Measurements from ENCODE around the gene MARK4.

Gene MARK4

GRCh38 chr19:45275370-45275971 is 24.4 kb downstream of the MARK4 start:
- DNase-seq, result peak; percentile 44

- peak; percentile 50 for DNase-seq
Observed at GRCh38 chr19:45276284-45276687, 25.2 kb downstream of the MARK4 start.

- no peak for DNase-seq
Observed at GRCh38 chr19:45278087-45278486, 27.0 kb downstream of the MARK4 start.

- no peak for DNase-seq
Observed at GRCh38 chr19:45279587-45280192, 28.6 kb downstream of the MARK4 start.

GRCh38 chr19:45280471-45280961 is 29.4 kb downstream of the MARK4 start:
- DNase-seq, result no peak

- DNase-seq, result no peak
Observed at GRCh38 chr19:45283443-45284033, 32.5 kb downstream of the MARK4 start.

GRCh38 chr19:45290381-45290931 is 39.4 kb downstream of the MARK4 start:
- no peak for DNase-seq

GRCh38 chr19:45291834-45292233 is 40.8 kb downstream of the MARK4 start:
- no peak for DNase-seq

- no peak for DNase-seq
Observed at GRCh38 chr19:45293682-45294081, 42.6 kb downstream of the MARK4 start.

GRCh38 chr19:45294291-45295029 is 43.4 kb downstream of the MARK4 start:
- no peak for DNase-seq

- DNase-seq, result no peak
Observed at GRCh38 chr19:45295873-45296272, 44.8 kb downstream of the MARK4 start.

GRCh38 chr19:45296355-45296754 is 45.3 kb downstream of the MARK4 start:
- no peak for DNase-seq

GRCh38 chr19:45297674-45298073 is 46.6 kb downstream of the MARK4 start:
- no peak for DNase-seq

- DNase-seq, result no peak
Observed at GRCh38 chr19:45298264-45298663, 47.2 kb downstream of the MARK4 start.

GRCh38 chr19:45299719-45300118 is 48.6 kb downstream of the MARK4 start:
- no peak for DNase-seq

- no peak for DNase-seq
Observed at GRCh38 chr19:45302416-45302815, 51.3 kb downstream of the MARK4 start.

GRCh38 chr19:45303269-45304060 is 52.4 kb downstream of the MARK4 start:
- no peak for DNase-seq

- no peak for DNase-seq
Observed at GRCh38 chr19:45304141-45304926, 53.3 kb downstream of the MARK4 start.

- DNase-seq, result no peak
Observed at GRCh38 chr19:45305007-45305406, 53.9 kb downstream of the MARK4 start.

- DNase-seq, result no peak
Observed at GRCh38 chr19:45305421-45305820, 54.4 kb downstream of the MARK4 start.

- no peak for DNase-seq
Observed at GRCh38 chr19:45306040-45306439, 55.0 kb downstream of the MARK4 start.
